IPS-20b (cell line): Measurements from ENCODE around the gene HELZ2.

Source experiments
- H3K27ac ChIP-seq: one replicate; pipeline ENCODE4 v1.5.1; 2013; ENCODE audit warnings: low read length
- H3K27me3 ChIP-seq: 2 replicates; pipeline ENCODE4 v1.6.1; 2013; ENCODE audit warnings: mild to moderate bottlenecking, low read length, inconsistent platforms; ENCODE audit not compliant: insufficient read depth
- H3K36me3 ChIP-seq: 2 replicates; pipeline ENCODE4 v1.6.1; 2013; ENCODE audit warnings: low read depth, mild to moderate bottlenecking, inconsistent platforms, low read length, moderate library complexity; ENCODE audit not compliant: insufficient read depth
- H3K4me1 ChIP-seq: 2 replicates; pipeline ENCODE4 v1.6.1; 2013; ENCODE audit warnings: mild to moderate bottlenecking, control low read depth, inconsistent platforms, low read length, moderate library complexity; ENCODE audit not compliant: insufficient read depth
- H3K4me3 ChIP-seq: 2 replicates; pipeline ENCODE4 v1.5.1; 2013; ENCODE audit warnings: mild to moderate bottlenecking, low read length, inconsistent platforms
- H3K9ac ChIP-seq: 2 replicates; pipeline ENCODE4 v1.6.1; 2013; ENCODE audit warnings: low read depth, mild to moderate bottlenecking, inconsistent platforms, low read length, moderate library complexity
- H3K9me3 ChIP-seq: 2 replicates; pipeline ENCODE4 v1.6.1; 2013; ENCODE audit warnings: mild to moderate bottlenecking, low read depth, low read length, inconsistent platforms; ENCODE audit not compliant: insufficient read depth

The HELZ2 gene

DNA sequence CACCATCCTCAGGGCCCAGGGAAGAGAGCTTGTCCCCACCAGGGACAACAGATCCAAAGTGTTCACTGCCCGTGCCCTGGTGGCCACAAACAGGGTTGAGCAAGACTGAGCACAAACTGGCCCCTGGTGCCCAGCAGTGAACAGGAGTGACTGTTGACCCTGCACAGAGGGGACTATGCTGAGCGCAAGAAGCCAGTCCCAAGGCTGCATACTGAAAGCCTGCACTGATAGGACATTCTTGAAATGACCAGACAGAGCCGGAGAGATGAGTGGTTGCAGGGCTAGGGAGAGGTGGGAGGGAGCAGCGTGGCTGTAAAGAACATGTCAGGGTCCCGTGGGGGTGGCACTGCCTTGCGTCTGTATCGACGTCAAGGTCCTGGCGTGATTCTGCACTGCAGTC is 23.0 kb downstream of the HELZ2 start:
- H3K9ac ChIP-seq: no peak overlapping the region
- no peak overlapping the region for H3K4me3 ChIP-seq
- peaks cover 4% of the 10 kb centered on the region; the same call in 1 of the 2 replicates for H3K4me1 ChIP-seq
- no peaks in the 10 kb centered on the region for H3K36me3 ChIP-seq
- no peaks in the 10 kb centered on the region for H3K9me3 ChIP-seq
- peaks cover 9% of the 10 kb centered on the region for H3K27me3 ChIP-seq
- no peak overlapping the region for H3K27ac ChIP-seq

DNA sequence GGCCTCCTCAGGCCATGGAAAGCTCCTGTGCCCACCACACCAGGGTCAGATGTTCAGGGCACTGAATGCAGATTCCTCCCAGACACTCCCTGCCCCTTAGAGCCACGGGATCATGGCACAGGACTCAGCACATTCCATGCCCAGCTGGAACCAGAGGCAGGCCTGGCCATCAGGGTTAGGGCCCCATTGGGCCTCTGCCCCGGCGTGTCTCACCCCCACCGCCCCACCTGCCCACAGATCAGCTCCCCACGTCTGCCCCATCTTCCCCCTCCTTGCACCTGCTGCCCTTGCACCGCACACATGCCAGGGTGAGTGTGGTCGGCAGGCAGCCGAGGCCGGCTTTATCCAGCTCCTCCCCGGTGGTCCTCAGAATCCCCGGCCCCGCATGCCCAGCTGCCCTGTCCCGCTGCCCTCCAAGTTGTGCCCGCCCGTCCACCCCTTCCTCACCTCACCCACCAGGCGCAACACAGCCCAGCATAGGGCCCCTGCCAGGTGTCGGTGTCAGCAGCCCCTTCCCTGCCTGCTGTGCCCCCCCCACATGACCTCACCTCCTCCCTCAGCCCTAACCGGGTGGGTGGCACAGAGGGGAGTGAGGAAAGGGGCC is 24.3 kb downstream of the HELZ2 start:
- H3K4me3 ChIP-seq: no peak overlapping the region
- H3K9me3 ChIP-seq: no peaks in the 10 kb centered on the region
- H3K36me3 ChIP-seq: no peaks in the 10 kb centered on the region
- peaks cover 4% of the 10 kb centered on the region; the same call in 1 of the 2 replicates for H3K4me1 ChIP-seq
- no peak overlapping the region for H3K9ac ChIP-seq
- H3K27me3 ChIP-seq: peaks cover 6% of the 10 kb centered on the region
- no peak overlapping the region for H3K27ac ChIP-seq

DNA sequence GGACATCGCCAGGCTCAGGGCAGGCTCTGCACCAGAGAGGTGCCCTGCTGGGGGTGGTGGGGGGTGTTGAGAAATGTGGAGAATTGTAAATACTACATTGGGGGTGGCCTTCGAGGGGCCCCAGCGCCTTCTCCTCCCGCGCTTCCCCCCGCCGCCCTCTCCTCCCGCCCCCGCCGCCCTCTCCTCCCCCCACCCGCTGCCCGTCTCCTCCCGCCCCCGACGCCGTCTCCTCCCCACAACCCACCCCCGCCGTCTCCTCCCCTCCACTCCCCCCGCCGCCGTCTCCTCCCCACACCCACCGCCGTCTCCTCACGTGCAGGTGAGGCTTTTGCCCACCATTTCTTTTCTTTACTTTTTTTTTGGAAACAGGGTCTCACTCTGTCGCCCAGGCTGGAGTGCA is 25.0 kb downstream of the HELZ2 start:
- H3K4me1 ChIP-seq: peaks cover 4% of the 10 kb centered on the region; the same call in 1 of the 2 replicates
- no peaks in the 10 kb centered on the region for H3K36me3 ChIP-seq
- H3K4me3 ChIP-seq: no peak overlapping the region
- no peak overlapping the region for H3K9ac ChIP-seq
- no peaks in the 10 kb centered on the region for H3K9me3 ChIP-seq
- no peaks in the 10 kb centered on the region for H3K27me3 ChIP-seq
- no peak overlapping the region for H3K27ac ChIP-seq

DNA sequence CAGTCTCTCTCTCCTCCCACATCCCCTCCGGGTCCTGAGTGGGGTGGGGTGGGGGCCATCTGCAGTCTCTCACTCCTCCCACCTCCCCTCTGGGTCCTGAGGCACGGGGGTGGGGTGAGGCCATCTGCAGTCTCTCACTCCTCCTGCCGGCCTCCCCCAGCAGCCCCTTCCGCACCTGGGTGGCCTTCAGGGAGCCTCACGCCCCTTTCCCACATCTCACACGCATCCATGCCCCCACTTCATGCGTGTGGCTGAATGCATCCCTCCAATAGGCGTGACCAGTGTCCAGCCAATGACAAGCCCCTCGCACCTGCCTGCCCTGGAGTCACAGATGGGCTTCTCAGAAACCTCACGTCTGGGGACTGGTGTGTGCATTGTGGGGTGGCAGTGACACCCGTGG is 25.5 kb downstream of the HELZ2 start:
- Histone ChIP-seq H3K9ac (no peak overlapping the region), H3K27ac (no peak overlapping the region), H3K4me1 (peaks cover 4% of the 10 kb centered on the region; the same call in 1 of the 2 replicates), H3K4me3 (no peak overlapping the region), H3K27me3 (no peaks in the 10 kb centered on the region), H3K9me3 (no peaks in the 10 kb centered on the region), H3K36me3 (no peaks in the 10 kb centered on the region)

DNA sequence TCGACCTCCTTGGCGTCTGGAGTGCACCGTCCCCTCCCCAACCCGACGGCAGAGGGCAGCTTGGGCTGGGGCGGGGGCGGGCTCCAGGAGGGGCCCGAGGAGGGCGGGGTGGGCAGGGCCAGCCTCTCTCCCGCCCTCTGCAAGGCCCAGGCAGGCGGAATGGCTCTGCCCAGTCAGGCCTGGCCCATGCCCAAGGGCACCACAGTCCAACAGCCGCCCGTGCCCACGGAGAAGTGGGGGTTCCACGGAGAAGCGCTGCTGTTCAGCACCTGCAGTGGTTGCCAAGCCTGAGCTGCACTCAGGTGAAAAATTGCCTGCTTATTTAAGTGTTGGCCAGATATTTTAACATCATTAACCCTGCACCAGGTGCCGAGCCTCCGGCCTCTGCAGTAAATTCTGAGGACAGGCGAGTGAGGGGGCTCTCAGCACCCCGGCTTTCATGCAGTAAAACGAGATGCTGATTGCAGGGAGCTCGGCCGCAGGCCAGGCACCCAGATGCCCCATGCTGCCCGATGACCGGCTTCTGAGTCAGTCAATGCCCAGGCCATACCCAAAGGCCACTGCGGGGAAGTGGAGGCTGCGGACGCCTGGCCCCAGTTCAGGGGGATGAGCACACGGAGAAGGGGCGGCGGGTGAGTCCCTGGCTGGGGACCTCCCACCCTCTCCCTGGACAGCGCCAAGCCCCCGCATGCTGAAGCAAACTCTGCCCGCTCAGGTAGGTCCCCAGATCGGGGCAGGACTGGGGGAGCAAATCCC is 26.1 kb downstream of the HELZ2 start, which contains the start of gene SRMS:
SRMS (minus strand) TSS at position 25 of the 756 bp plus-strand sequence. CDS start 286 bp downstream, outside the sequence.
- peaks cover 3% of the 10 kb centered on the region; the same call in 1 of the 2 replicates for H3K4me1 ChIP-seq
- no peaks in the 10 kb centered on the region for H3K9me3 ChIP-seq
- H3K4me3 ChIP-seq: no peak within 1 kb of the TSS
- no peaks in the 10 kb centered on the region for H3K36me3 ChIP-seq
- H3K27me3 ChIP-seq: no peaks in the 10 kb centered on the region
- no peak within 1 kb of the TSS for H3K9ac ChIP-seq
- no peak within 1 kb of the TSS for H3K27ac ChIP-seq

DNA sequence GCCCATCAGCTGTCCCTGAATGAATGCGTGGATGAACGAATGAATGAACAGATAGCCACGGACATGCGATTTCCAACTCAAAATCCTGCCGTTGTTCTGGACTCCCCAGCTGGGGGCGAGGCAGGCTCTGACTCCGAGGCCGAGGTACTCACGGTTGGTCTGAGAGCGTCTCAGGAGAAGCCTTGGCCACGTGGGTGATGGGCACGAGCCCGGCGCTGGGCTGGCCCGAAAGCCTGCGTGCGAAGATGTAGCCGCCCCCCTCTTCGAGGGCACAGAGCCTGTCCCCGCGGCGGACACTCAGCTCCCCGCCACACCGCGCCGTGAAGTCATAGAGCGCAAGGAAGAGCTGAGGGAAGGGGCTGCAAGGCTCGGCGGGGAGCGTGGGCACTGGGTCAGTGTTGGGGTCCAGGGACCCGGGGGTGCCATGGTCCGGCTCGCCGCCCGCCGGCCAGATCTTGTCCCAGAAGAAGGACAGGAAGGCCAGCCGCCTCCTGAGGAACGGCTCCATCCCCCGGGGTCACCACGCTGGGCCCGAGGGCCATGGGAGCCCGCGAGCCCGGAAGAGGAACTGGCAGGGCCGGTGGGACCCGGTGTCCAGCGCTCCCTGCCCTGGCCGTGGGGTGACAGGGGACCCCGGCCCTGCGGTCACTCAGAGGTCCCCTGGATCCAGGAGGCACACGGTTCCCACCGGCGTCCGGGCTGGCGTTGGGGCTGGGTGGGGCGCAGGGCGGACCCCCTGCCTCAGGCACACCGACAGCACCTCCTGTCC is 26.9 kb downstream of the HELZ2 start:
- no peaks in the 10 kb centered on the region for H3K4me1 ChIP-seq
- H3K4me3 ChIP-seq: no peak overlapping the region
- H3K36me3 ChIP-seq: no peaks in the 10 kb centered on the region
- no peak overlapping the region for H3K27ac ChIP-seq
- H3K9ac ChIP-seq: no peak overlapping the region
- no peaks in the 10 kb centered on the region for H3K9me3 ChIP-seq
- no peaks in the 10 kb centered on the region for H3K27me3 ChIP-seq

DNA sequence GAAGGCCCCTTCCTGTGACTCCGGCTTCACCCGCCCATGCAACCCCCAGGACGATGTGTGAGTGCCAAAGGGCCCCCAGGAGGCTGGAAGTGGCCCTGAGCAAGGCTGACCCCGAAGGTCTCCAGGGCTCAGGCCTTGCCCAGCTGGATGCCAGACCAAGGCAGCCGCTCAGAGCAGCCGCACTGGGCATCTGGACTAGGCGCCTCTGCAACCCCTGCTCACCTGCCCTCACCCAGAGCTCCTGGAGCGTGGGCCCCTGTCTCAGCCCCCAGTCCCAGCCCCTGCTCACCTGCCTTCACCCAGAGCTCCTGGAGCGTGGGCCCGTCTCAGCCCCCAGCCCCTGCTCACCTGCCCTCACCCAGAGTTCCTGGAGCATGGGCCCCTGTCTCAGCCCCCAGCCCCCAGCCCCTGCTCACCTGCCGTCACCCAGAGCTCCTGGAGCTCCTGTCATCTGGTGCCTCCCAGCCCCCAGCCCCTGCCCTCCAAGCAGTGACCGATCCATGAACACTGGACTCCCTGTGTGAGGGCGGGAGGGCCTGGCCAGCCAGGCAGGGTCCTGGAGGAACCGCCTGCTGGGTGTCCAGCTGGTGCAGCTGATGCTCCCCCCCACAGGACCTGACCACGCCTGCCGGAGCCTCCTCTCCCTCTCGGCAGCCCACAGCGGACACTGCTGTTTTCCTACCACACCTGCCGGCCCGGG is 27.6 kb downstream of the HELZ2 start:
- no peaks in the 10 kb centered on the region for H3K36me3 ChIP-seq
- no peaks in the 10 kb centered on the region for H3K9me3 ChIP-seq
- no peak overlapping the region for H3K9ac ChIP-seq
- H3K4me3 ChIP-seq: no peak overlapping the region
- no peaks in the 10 kb centered on the region for H3K27me3 ChIP-seq
- no peaks in the 10 kb centered on the region for H3K4me1 ChIP-seq
- no peak overlapping the region for H3K27ac ChIP-seq

DNA sequence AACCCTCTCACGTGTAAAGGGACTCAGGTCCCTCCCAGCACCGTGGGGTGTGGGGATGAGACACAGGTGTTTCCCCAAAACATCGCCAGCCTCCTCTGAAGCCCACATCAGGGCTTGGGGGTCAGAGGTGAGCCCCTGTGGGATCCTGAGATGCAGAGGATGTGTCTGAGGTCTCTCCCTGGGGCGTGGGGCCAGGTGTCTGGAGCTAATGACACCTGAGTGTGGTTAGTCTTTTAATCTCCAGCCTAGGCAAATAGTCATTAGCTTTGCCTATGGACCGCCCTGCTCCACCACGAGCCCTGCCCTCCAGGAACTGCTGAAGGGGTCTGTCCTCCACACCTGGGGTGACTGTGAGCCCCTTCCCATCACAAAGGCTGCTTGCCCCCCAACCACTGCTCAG is 28.2 kb downstream of the HELZ2 start:
- Histone ChIP-seq H3K27me3 (no peaks in the 10 kb centered on the region), H3K27ac (no peak overlapping the region), H3K4me3 (no peak overlapping the region), H3K9me3 (no peaks in the 10 kb centered on the region), H3K4me1 (no peaks in the 10 kb centered on the region), H3K9ac (no peak overlapping the region), H3K36me3 (no peaks in the 10 kb centered on the region)

DNA sequence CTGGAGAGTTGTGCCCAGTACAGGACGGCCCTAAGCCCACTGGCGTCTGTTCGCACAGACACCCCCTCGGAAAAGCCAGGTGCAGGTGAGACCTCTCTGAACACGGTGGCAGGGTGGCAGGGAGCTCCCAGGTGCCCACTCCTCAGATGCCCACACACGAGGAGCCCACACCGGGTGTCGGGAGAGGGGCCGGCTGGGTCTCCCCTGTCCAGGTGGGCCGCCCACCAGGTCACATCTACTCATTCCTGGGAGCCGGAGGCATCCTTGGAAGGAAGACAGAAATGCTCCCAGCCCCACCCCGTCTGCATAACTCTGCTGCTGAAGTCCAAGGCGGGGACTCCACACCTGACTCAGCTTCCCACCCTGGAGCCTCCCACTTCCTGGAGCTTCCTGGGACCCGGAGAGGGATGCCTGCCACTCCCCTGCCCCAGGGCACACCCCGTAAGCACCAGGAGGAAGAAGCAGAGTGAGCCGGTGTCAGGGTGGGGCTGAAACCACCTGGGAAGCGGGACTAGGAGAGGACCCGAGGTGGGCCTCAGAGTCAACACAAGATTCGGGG is 29.0 kb downstream of the HELZ2 start:
- Histone ChIP-seq H3K4me1 (no peaks in the 10 kb centered on the region), H3K4me3 (no peak overlapping the region), H3K27me3 (no peaks in the 10 kb centered on the region), H3K27ac (no peak overlapping the region), H3K9ac (no peak overlapping the region), H3K36me3 (no peaks in the 10 kb centered on the region), H3K9me3 (no peaks in the 10 kb centered on the region)

DNA sequence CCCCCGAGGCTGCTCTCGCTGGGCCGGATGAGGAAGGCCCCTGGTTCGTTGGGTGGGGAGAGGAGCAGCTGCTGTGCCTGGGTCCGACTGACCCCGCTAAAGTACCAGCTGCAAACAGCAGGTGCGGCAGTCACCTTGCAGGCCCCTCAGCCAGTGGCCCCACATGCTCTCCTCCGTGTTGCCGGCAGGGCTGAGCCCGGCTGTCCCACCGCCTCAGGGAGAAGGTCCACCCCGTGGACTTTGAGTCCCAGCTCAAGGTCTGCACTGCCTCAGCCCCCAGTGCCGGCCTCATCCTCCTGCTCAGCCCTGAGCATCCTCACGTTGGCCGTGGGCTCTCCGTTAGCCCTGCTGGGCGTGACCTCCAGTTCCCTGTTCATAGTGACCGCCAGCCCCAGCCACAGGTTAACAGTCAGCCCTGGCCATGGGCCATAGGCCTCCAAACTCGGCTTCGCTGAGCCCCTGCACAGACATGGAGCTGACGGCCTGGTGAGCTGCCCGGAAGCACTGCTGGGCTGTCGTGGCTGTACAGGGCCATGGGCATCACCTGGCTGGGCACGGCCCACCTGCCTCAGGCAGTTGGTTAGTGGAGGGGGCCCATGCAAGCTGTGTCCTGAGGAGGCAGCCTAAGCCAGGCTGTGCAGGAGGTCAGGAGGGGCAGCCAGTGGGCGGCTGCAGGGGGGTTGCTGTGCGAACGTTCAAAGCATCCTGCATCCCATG is 29.6 kb downstream of the HELZ2 start:
- H3K27me3 ChIP-seq: no peaks in the 10 kb centered on the region
- H3K27ac ChIP-seq: no peak overlapping the region
- no peak overlapping the region for H3K9ac ChIP-seq
- no peak overlapping the region for H3K4me3 ChIP-seq
- no peaks in the 10 kb centered on the region for H3K9me3 ChIP-seq
- H3K36me3 ChIP-seq: no peaks in the 10 kb centered on the region
- H3K4me1 ChIP-seq: no peaks in the 10 kb centered on the region

DNA sequence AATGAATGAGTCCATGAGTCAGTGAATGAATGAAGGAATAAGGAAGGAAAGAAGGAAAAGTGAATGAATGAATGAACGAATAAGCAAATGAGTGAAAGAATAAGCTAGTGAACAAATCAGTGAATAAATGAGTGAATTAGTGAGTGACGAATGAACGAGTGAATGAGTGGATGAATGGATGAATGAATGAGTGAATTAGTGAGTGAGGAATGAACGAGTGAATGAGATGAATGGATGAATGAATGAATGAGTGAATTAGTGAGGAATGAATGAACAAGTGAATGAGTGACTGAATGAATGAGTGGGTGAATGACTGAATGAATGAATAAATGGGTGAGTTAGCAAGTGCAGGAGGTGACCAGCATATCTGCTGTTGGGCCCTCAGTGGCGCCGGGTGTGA is 30.3 kb downstream of the HELZ2 start:
- Histone ChIP-seq H3K4me3 (no peak overlapping the region), H3K36me3 (no peaks in the 10 kb centered on the region), H3K27me3 (no peaks in the 10 kb centered on the region), H3K9ac (no peak overlapping the region), H3K4me1 (no peaks in the 10 kb centered on the region), H3K27ac (no peak overlapping the region), H3K9me3 (no peaks in the 10 kb centered on the region)
